Mucosa of stomach (tissue), 1 donor: ENCODE data around the gene TRMT61A.

ENCODE experiments used
- H3K27me3 ChIP-seq: one replicate; pipeline ENCODE4 v1.7.0; 2013; ENCODE audit warnings: mild to moderate bottlenecking, low read length; ENCODE audit not compliant: control insufficient read depth, insufficient read depth
- H3K36me3 ChIP-seq: one replicate; pipeline ENCODE4 v1.7.0; 2013; ENCODE audit warnings: low read length; ENCODE audit not compliant: control insufficient read depth, insufficient read depth
- H3K4me1 ChIP-seq: one replicate; pipeline ENCODE4 v1.7.0; 2013; ENCODE audit warnings: mild to moderate bottlenecking, low read length; ENCODE audit not compliant: control insufficient read depth, insufficient read depth
- H3K4me3 ChIP-seq: one replicate; pipeline ENCODE4 v1.7.0; 2013; ENCODE audit warnings: low read length
- H3K9ac ChIP-seq: one replicate; pipeline ENCODE4 v1.7.0; 2013; ENCODE audit warnings: mild to moderate bottlenecking, low read length, moderate library complexity
- H3K9me3 ChIP-seq: one replicate; pipeline ENCODE4 v1.7.0; 2013; ENCODE audit warnings: mild to moderate bottlenecking, low read length, moderate library complexity; ENCODE audit not compliant: control insufficient read depth
- donor health status: Pancreatic carcinoma.

The TRMT61A gene

DNA sequence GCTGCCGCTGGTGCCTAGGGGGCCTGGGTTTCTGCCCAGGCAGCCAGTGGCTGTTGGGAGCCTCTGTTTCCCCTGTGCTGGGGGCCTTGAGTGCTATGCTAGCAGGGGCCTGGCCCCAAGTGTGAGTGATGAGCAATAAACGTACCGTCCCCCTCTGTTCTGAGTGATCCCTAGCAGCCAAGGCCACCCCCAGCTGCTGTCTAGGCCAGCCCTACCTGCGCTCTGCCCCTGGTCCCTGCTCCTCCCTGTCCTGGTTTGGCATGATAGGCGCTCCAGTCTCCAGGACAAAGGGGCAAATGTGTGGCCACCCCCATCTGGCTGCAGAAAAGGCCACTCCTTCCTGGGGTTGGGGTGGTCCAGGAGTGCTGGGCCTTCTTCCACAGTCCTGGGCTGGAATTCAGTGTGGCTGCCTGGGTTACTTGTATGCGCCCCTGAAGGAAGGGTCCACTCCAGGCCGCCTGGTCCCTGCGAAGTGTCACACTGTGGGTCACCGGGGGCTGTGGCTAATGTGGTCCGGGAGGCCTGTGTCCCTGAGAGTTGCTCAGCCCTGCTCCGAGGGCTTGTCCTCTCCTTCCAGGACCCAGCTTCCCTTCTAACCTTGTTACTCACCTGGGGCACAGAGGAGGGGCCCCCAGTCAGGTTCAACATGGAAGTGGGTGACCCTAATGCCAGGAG lies 7.0 kb downstream of the TRMT61A start:
- Histone ChIP-seq H3K27me3 (peaks cover 16% of the 10 kb centered on the region), H3K36me3 (no peaks in the 10 kb centered on the region), H3K4me3 (no peak overlapping the region), H3K9me3 (no peaks in the 10 kb centered on the region), H3K4me1 (peaks cover 33% of the 10 kb centered on the region), H3K9ac (no peak overlapping the region)

DNA sequence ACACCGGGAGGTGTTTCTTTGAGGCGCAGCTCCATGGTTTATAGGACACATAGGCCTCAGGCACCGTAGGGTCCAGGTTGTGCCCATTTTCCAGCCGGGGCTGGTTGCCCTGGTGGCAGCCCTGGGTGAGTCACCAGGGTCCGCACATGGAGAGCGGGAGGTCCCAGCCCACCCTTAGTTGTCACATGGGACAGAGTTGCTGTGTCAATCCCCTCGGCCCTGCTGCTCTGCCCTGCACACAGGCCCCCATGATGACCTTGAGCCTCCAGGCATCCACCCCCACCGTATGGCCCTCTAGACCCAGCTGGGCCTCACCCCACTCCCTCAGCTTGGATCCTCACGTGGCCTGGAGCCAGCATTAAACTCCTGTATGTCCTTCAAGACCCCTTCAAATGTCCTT lies 7.7 kb downstream of the TRMT61A start:
- peaks cover 16% of the 10 kb centered on the region for H3K27me3 ChIP-seq
- H3K4me1 ChIP-seq: peaks cover 39% of the 10 kb centered on the region
- H3K36me3 ChIP-seq: no peaks in the 10 kb centered on the region
- no peak overlapping the region for H3K4me3 ChIP-seq
- no peak overlapping the region for H3K9ac ChIP-seq
- no peaks in the 10 kb centered on the region for H3K9me3 ChIP-seq

DNA sequence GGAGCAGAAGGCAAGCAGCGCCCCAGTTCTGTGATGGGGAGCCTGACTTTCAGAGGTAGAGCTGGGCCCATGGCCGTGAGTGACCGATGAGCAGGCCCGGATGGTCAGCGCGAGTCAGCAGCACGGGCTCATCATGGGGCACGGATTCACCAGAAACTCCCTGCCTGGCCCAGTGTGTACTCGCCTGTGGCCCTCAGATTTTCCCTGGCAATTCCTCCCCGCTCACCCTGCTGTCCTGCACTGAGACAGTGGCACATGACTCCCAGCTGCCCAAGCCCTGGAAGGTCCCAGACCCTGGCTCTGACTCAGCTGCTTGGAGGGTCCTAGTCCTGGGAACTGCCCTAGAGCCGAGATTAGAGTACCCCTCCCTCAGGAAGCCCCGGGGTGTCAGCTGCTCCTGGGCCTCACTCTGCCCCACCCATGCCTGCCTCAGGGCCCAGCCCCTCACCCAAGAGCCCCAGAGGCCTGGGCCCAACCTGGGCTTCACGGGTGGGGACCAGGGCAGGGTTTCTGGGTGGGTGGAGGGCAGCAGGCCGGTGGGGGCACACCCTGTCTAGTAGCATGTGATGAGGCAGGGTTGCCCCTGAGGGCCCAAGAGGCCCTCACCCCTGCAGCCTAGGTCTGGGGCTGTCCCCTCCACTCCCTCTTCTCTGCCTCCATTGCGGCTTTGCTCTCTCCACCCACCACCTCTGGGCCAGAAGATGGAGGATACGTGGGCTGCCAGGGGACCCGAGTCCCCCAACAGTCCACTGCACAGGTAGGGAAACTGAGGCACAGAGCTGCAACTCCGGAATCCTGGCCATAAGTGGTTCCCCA lies 8.4 kb downstream of the TRMT61A start:
- no peaks in the 10 kb centered on the region for H3K36me3 ChIP-seq
- peaks cover 16% of the 10 kb centered on the region for H3K27me3 ChIP-seq
- no peak overlapping the region for H3K9ac ChIP-seq
- H3K9me3 ChIP-seq: no peaks in the 10 kb centered on the region
- no peak overlapping the region for H3K4me3 ChIP-seq
- peaks cover 46% of the 10 kb centered on the region for H3K4me1 ChIP-seq

DNA sequence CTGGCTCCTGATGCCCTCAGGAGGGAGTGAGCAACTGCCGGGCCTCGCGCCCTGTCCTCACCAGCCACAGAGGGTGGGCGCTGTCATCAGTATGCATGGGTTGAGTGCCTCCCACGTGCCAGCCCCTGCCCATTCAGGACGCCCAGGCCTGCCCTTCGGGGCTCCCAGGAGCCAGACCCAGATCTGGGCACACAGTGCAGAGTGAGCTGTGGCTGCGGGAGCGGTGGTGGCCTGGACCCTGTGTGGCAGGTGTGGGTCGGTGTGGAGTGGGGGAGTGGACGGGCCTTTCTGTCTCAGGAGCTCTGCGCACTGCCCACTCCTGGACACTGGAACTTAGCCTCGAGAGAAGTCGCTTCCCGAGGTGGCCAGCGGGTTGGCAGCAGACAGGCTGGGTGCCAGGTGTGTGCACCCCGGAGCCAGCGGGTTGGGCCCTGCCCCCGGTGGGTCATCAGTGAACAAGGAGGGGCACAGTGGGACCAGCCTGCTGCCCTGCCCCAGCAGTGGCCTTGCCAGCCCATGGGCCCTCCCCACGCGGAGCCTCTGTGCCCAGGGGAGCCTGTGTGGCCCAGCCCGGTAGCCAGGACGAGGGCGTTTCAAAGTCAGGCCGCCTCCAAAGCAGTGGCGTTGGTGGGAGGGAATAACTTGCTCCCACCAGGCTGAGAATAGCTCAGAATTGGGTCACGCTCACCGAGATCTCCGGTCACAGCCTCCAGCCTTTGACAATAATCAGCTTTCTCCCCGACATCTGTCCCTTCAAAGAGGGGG lies 9.5 kb downstream of the TRMT61A start:
- Histone ChIP-seq H3K9ac (no peak overlapping the region), H3K27me3 (peaks cover 20% of the 10 kb centered on the region), H3K9me3 (no peaks in the 10 kb centered on the region), H3K36me3 (no peaks in the 10 kb centered on the region), H3K4me3 (no peak overlapping the region), H3K4me1 (peaks cover 57% of the 10 kb centered on the region)

DNA sequence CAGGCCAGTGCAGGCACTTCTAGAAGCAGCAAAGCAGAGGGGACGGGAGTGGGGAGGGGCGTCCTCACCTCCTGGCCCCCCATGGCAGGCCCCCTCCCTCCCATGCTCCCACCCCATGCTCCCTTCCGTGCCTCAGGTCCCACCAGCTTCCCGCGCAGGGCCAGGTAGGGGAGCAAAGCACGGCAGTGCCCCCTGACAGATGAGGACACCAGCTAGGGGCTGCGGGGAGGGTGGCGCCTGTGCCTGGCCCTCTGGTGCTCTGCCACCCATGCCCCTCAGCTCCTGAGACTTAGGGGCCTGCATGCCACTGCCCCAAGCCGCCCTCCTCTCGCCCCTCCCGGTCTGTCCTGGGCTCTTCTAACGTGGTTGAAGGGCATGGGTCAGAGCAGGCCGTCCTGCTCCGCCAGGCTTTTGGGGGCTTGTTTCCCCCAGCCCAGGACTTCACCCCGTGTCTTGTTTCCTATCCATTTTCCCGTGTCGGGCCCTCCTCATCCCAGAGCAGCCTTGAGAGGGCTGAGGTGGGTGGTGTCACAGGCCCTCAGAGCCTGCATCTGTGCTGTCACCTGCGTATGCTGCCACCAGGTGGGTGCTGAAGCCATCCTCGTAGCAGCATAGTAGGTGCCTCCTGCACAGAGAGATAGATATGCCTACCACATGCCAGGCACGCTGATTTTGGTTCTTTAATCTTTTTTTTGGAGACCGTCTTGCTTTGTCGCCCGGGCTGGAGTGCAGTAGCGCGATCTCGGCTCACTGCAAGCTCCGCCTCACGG lies 10.2 kb downstream of the TRMT61A start:
- H3K4me1 ChIP-seq: peaks cover 63% of the 10 kb centered on the region
- no peak overlapping the region for H3K4me3 ChIP-seq
- peaks cover 20% of the 10 kb centered on the region for H3K27me3 ChIP-seq
- no peak overlapping the region for H3K9ac ChIP-seq
- H3K36me3 ChIP-seq: no peaks in the 10 kb centered on the region
- no peaks in the 10 kb centered on the region for H3K9me3 ChIP-seq

DNA sequence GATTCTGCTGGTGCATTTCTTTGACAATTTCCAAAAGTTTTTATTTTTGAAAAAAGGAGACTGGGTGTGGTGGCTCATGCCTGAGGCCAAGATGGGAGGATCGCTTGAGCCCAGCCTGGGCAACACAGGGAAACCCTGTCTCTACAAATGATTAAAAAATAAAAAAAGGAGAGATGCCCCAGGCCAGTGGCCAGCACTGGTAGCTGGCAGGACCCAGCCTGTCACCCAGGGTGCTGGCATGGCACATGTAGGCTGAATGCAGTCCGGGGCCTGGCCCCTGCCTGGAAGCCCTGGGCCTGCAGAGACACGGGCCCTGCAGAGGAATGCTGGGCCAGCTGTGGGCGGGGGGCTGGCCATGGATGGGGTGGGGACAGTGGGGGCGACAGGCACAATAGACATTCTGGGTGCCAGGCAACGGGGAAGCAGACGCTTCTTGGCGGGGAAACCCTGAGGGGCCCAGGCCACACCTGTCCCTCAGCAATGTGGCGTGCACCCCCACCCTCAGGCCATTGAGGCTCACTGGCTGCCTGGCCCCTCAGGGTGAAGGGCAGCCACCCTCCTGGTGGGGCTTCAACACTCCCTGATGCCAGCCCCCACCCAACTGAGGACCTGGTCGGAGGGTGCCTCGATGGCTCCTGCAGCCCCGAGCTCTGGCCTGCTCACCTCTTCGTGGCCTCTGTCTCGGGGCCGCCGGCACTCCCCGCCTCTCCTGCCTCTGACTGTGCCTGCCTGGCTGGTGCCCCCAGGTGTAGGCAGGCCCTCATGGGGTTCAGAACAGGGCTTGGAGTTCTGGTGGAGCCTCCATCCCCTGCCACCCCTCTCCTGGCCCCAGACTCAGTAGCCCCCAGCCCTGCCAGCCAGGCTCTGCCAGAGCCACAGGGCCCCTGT lies 12.1 kb downstream of the TRMT61A start:
- Histone ChIP-seq H3K9me3 (no peaks in the 10 kb centered on the region), H3K4me3 (no peak overlapping the region), H3K4me1 (peaks cover 63% of the 10 kb centered on the region), H3K9ac (peak overlapping the region; percentile 47), H3K27me3 (peaks cover 20% of the 10 kb centered on the region), H3K36me3 (no peaks in the 10 kb centered on the region)

DNA sequence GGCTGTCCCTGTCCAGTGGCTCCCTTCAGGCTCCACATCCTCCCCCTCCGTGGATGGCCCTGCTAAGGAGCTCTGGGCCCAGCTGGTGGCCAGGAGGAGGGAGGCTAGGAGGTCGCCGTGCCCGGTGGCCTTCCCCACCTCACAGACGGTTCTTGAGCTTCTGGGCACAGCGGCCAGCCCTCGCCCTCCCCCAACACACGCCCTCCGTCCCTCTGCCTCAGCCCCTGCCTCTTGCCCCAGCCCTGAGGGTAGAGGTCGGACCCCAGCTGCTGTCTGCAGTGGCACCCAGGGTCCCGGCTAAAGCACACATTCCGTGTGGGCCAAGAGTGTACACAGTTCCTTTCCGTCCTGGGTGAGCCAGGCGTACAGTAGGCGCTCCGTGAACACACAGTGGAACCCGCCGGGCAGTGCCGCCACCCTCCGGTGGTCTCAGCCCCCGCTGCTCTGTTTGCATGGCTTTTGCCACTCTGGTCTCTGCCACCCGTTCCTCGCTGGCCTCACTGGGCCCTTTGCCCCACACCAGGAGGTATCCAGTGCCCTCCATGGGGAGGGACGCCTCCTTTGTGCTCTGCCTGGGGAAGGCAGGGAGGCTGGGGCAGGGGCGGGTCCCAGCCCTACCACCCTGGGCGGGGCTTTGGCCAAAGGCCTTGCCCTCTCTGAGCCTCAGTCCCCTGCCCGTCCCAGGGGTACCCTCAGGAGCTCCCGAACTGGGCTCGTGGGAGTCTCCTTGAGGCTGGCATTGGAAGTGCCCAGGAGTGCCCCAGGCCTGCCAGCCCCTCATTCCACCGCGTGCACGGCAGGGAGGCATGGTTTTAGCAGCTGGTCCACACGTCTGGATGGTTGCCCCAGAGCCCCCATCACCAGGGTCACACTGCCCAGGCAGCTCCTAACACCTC lies 13.0 kb downstream of the TRMT61A start:
- Histone ChIP-seq H3K4me3 (no peak overlapping the region), H3K9me3 (no peaks in the 10 kb centered on the region), H3K4me1 (peaks cover 69% of the 10 kb centered on the region), H3K27me3 (peaks cover 20% of the 10 kb centered on the region), H3K36me3 (no peaks in the 10 kb centered on the region), H3K9ac (peak overlapping the region; percentile 8)

DNA sequence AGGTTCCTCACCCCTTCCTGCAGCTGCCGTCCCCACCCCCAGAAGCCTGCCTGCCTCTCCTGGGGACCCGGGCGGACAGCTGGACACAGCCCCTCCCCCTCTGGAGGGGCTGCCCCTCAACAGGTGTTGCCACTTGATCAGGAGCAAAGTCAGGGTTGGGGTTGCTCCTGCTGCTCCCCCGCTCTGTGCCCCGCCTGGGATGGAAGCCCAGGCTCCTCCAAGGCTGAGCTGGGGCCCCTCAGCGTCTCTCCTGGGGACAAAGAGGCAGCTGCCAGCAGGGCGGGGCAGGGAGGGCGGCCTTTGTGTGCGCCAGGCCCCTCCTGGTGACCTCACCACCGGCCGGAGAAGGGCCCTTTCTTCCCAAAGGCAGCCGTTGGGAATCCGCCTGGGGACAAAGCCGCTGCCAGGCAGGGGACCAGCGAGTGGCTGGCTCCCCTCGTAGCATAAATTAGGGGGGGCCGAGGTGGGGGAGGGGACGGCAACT lies 13.7 kb downstream of the TRMT61A start:
- Histone ChIP-seq H3K4me3 (no peak overlapping the region), H3K9me3 (no peaks in the 10 kb centered on the region), H3K4me1 (peaks cover 68% of the 10 kb centered on the region), H3K27me3 (peaks cover 20% of the 10 kb centered on the region), H3K36me3 (no peaks in the 10 kb centered on the region), H3K9ac (peak overlapping the region; percentile 31)

DNA sequence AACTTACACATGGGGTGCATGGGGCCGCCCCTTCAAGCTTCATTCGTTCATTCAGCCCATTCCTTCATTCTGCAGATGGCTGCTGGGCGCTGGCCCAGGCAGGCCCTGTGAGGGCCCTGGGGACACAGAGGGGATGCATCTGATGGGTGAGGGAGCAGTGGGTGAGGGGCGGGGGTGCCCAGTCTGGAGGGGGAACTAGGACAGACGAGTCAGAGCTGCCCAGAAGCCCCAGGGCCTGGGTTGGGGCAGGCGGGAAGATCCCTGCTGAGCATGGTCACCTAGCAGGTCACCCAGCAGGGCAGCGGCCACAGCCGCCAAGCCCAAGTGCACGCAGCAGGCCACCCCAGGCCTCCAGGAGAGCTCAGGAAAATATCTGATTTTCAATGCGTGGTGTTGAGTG lies 14.1 kb downstream of the TRMT61A start:
- H3K27me3 ChIP-seq: peaks cover 19% of the 10 kb centered on the region
- peaks cover 63% of the 10 kb centered on the region for H3K4me1 ChIP-seq
- no peak overlapping the region for H3K4me3 ChIP-seq
- peak overlapping the region; percentile 31 for H3K9ac ChIP-seq
- no peaks in the 10 kb centered on the region for H3K36me3 ChIP-seq
- H3K9me3 ChIP-seq: no peaks in the 10 kb centered on the region

DNA sequence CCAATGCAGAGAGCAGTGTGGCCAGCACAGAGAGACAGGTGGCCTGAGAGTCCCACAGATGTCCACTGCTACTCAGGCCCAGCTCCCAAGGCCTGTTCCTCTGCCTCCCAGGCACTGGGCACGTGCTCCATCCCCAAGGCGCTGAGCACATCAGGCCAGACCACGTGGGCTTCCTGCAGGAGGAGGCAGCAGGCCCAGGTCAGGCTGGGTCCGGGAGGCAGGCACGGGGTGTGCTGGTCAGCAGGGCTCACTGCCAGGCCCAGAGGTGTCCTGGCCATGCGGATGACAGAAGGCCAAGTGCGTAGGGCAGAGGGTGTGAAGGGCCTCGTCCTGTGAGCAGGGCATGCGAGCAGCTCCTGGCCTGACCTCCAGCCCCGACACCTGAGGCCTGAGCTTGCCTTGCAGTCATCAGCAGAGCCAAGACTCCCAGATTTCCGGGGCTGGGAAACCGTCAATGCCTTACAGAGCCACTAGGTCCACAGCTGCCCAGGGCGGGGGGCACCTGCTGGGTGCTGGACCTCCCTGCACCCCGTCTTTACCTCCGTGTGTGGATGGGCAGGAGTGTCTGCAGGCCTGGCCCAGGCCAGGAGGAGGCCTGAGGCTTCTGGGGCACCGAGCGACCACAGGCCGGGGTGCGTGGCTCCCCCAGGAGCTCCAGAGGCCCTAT lies 14.9 kb downstream of the TRMT61A start:
- Histone ChIP-seq H3K9ac (no peak overlapping the region), H3K4me3 (no peak overlapping the region), H3K36me3 (no peaks in the 10 kb centered on the region), H3K27me3 (peaks cover 12% of the 10 kb centered on the region), H3K9me3 (no peaks in the 10 kb centered on the region), H3K4me1 (peaks cover 56% of the 10 kb centered on the region)
